Measurements from ENCODE around the gene COL4A1.
A peak's percentile ranks its signal among the peaks of the same experiment; 100 is the strongest.

Gene COL4A1

DNA sequence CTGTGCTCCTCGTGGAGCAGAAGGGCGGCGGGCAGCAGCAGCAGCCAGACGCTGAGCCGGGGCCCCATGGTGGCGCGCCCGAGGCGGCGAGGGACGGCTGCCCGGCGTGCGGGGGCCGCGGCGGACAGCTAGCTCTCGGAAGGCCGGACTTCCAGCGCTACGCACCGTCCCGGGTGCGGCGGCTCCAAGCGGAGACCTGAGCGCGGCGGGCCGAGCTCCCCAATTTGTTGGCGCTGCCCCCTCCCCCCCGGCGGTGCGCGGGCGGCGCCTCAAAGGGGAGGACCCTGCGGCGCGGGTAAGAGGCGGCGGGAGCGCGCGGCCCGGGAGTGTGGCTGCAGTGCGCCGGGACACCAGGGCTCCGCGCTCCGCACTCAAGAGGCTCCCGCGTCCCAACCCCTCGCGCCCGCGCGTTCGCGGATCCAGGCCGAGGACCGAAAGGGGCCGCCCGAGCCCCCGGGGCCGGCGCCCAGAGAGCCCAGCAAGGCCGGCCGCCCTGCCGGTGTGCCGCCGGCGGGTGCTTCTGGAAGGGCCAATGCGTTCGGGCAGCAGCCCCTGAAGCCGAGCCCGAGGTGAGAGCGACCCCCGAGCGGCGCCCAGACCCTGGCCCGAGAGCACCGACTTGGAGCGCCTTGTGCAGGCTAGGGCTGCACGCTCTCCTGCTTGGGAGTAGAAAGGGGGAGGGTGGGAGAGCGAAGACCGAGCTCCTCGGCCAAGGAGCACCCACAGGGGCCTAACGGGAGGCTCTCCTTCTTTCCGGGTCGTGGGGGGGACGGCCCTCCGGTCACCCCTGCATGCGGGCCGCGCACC, at the start of gene COL4A1, which contains the start of gene COL4A2:
Gene COL4A1 (minus strand): TSS at position 198 of the 807 bp plus-strand sequence. CDS start 130 bp downstream, at position 68.
Gene COL4A2 (plus strand): TSS at position 325 of the 807 bp plus-strand sequence. CDS start 620 bp downstream, outside the sequence.
- peak; percentile 82 for DNase-seq

DNA sequence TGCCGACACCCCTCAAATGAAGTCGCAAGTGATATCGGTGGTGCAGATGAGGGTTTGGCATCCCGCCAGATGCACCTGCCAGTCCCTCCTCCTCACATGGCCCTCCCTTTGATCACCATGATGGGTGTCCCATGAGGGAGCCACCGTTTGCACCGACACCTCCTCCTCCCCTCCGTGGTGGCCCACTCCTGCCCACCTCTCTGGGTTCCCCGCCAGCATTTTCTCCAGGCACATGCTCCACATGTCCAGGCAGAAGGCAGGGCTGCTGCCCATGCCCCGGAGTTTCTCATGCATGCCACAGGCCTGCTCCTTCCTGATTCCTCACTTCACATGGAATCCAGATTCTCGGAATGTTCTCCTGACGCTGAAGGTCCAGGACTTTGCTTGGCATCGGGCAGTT, 49.4 kb upstream of the COL4A1 start:
- no peak for DNase-seq

DNA sequence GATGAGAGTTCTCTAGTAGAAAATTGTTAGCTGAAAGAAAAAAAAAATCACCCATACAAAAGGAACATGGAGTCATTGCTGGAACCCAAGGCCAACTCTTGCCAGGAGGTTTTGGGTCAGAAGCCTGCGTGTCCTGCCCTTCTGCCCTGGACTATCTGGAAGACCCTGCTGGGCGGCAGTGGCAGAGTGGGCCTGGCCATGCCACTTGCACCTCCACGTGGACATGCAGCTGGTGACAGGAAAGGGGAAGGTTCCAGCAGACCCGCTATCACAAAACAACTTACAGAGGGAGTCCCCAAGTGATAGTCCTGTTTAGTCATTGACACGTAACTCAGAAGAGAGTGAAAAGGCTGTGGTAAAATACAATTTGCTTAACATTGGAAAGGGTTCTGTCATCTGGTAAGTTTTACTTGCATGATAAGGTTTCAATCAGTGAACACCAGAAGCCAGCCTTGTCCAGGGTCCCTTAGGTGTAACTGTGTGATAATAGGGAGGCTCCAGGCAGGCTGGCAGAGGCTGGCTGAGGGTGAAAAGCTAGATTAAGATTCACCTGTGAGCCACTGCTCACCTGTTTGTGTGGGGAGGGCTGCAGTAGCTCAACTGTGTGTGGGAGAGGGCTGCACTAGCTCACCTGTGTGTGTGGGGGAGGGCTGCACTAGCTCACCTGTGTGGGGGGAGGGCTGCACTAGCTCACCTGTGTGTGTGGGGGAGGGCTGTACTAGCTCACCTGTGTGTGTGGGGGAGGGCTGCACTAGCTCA, 47.9 kb upstream of the COL4A1 start:
- DNase-seq: no peak

DNA sequence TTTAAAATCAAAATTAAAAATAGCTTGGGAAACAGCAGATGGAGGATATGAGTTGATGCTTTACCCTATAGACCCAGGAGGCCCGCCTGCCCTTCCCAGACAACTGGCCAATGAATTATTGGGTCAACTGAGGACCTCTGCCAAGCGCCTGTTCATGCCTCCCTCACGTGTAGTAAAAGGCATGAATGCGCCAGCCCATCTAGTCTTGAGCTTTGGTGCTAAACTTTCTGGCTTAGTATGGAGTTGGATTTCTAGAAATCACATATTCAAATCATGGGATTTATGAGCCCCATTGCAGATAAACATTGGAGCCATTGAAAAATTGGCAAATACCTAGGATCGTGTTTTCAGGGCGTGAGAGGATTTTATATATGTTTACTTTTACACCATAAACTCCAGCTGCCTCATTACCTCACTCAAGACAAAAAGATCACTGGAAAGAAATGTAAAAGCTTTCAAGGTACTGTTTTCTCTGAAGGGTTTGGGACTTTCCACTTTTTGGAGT, 47.2 kb upstream of the COL4A1 start:
- no peak for DNase-seq

DNA sequence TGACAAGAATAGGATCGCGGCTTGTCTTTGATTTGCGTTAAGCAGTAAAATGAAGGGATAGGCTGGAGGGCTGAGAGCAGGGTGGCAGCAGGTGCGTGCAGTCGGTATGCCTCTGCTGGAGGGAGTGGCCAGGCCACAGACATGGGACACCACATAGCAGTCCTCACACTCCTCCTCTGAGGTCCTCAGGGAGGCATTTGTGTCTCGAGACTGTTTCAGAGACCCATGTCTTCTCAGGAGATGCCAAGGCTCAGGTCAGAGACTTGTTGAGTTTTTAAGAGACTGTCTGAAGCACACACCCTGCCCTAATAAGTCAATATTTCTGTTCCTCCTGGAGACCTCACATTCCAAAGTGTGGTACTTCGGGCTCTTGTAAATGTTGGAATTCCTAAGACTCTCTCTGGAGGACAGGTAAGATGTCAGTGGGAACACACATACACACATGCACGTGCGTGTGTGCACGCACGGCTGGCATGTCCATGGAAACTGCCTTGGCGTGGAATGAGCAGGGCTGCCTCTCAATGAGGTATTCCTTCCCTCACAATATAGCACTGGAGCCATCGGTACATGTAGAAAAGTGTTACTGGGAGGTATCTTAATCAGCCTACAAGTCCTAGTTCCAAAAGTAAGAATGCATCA, 46.5 kb upstream of the COL4A1 start:
- no peak for DNase-seq

DNA sequence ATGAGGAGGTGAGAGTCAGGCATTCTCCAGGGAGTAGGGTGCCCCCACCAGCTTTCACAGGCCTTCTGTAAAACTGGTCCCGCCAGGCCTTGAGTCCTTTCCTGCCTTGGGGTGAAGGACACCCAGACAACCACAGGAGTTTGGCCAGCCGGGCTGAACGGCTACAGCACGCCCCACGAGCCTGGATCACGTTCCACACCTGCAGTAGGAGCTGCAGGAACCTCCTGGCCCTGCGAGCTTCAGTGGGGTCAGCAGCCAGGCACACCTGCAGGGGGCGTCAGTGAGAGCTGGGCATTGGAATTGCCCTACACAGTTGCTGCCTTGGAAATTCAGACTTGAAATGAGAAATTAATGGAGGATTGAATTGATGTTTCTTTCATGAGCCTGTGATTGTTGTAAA, 45.8 kb upstream of the COL4A1 start:
- no peak for DNase-seq

DNA sequence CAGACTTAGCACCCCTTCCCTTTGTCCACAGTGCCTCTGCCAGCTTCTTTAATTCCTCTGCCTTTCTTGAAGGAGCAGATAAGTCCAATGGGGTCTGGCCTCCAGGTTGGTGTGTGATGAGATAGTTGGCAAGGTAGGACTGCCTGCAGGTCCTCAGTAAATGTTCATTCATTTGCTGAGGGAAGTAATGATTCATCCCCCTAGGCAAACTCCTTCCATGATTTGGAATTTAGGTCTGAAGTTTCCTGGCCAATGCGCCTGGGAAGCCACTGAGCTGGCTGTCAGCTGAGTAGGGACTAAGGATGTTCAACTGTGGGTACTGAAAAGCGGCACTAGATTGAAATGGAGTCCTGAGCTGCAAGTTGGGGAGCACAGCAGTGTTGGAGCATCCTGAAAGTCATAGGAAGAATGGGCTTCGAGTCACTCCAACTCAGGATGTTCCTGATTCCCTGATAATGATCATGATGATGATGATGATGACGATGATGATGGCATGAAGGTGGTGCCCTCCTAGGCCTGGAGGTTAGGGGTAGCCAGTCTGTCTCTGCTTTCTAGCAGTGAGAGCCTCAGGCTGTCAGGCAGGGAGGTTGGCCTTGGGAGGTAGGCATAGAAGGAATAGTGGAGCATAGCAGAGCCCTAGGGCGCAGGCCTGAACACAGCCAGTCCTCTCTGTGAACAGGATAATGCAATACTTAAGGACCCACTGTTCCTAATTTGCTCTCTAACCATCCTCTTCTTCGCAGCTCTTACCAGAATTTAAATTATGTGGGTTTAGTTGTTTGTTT, 44.9 kb upstream of the COL4A1 start:
- no peak for DNase-seq

DNA sequence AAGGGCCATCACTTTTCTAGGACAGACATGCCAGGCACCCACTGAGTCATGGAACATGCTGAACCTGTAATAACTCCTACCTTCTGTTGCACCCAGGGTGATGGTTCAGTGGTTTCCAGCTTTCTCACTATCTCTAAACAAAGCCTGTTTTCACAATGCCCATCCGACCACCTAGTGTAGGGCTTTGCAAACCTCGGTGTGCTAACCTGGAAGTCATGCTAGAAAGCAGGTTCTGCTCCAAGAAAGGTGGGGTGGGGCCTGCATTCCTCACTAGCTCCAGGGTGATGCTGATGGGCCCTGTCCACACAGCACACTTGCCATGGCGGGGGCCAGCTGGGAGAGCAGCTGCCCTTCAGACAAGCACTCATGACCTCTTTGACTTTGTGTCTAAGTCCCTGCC, 43.6 kb upstream of the COL4A1 start:
- no peak for DNase-seq

DNA sequence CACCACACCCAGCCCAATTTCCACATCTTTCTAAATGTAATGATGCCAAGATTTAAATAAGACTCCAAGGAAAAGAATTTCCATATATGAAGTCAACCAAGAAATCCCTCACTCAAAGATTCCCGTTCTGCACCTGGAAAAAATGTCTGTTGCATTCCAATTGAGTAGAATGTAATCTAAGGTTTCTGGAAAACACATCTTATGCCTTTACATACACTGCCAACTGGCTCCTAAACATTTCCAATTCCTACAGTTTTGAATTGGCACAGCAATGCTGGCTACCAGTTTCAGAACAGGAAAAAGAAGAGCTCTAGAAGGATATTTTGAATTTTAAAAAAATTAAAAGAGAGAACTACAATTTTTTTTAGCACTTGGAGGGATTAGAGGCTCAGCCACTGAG, 43.1 kb upstream of the COL4A1 start:
- no peak for DNase-seq

DNA sequence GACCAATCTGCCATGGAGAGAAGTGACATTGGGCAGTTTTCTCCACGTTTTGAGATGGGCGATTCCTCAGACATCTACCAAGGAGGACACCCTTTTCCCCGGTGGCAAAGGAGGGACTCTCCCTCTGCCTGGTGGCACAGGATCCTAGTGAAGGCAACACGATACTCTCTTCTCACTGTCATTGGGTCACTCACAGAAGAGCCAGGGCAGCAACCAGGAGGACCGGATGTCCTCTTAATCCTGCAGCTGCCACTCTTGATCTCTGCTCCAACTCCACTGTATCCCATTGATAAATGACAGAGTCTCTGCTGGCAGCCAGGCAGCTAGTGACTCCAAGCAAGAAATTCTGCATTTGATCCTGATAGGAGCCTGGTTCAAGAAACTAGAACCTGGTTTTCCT, 42.3 kb upstream of the COL4A1 start:
- no peak for DNase-seq

DNA sequence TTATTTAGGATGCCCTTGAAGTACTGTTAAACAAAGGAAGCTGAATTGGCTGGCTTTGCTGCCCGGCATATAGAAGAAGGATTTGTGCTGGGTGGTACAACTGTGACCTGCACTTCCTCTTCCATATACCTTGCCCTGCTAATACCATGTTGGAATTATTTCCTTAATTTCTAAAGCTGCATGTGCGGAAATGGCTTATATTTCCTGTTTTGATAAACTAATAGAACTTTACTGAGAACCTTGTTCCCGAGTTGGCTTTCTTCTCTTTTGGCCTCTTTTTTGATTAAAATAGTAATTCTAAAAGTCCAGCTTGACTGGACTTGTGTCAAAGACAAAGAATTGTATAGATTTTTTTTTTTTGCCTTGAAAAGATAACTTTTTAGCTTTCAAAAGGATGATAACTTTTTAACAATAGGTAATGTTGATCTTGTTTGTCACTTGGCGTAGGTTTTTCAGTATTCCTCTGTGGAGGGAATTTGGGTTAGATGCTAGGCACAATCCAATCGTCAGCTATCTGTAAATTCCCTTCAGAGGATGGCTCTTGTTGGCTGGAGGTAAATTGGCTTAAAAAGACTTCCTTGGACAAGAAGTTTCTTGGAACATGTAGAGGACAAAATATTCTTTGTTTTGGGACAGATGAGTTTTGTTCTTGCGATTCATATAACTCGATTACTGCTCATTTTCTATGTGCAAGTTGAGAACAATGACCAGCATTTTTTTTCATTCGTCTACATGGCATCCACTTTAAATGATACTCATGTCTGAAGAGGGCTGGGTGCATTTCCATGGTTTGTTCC, 41.5 kb upstream of the COL4A1 start:
- no peak for DNase-seq

DNA sequence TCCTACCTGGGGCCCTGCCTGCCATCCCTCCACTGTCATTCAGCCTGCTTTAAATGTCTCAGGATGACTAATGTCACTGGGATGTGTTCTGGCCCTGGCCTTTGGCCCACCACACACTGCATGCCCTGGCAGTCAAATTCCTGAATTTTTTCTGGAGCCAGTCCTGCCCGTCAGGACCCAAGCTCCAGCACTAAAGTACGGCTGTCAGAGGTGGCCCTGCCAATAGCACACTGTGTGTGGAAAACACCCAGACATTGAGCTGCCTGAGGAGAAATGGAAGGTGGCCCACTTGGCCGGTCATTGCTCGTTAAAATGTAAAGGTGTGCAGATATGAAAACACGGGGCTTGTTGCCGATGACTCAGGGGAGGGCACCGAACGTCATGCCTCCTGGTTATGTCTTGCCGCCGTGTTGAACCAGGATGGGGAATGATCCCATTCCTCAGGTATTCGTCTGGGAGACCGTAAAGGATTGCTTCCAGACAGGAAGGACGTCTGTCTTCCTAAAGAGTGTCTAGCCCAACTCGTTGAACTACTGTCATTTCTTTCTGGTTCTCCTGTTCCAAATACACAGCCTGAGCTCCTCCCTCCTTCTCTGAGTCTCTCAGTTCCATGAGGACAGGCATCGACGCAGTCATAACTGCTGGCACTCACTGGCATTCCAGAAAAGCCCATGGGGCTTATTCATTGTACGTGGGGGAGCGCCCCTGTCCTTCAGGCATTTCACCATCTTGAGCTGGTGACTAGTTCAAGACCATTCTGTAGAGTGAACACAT, 40.8 kb upstream of the COL4A1 start:
- peak; percentile 82 for DNase-seq

DNA sequence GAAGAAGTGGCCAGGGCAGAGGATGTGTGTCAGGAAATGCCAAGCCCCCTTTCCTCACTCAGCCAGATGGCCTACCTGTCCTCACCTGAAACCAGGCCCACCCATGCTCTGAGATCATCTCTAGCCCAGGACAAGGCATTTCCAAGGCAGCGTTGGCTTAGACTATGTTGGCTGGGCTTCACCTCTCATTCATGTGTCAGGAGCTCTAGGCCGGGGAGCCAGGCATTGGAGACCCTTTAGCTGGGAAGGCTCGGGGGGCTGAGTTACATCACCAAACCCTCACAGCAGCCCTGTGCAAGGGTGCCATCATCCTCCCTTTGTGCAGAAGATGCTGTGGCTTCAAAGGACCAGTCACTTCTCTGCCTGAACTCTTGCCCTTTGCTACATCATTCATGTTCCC, 40.1 kb upstream of the COL4A1 start:
- no peak for DNase-seq

DNA sequence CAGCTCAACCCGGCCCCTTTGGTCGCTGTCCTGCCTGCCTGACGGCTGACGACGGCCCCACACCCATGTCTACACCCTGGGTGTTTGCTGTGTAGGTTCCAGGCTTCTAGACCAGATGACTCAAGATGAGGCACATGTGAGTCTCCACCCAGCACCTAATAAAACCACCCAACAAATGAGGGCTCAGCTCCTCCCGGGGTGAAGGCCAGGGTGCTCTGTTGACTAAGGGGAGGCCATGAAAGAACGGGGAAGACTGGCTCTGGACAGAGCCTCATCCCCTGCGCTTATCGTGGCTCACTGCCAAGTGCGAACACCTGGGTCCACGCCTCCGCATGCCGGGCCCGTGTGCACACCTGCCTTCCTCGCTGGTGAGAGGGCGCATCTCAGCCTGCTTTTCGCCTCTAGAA, 39.7 kb upstream of the COL4A1 start:
- DNase-seq: no peak

DNA sequence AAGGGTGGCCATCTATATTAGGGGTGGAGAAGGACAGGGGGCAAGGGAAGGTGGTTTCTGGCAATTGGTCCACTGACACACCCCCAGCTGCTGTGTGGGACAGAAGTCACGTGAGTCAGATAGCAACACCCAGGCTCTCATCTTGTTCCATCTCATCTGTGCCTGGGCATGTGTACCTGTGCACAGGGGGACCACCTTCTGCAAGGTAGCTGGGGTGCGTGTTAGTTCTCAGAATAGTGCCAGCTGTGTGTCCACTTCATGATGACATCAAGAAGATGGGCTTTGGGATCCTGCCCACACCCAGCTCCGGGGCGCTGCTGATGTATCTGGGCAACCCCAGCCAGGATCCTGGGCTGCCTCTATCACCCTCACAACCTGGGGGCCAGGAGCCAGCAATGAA, 38.7 kb upstream of the COL4A1 start:
- DNase-seq: no peak

DNA sequence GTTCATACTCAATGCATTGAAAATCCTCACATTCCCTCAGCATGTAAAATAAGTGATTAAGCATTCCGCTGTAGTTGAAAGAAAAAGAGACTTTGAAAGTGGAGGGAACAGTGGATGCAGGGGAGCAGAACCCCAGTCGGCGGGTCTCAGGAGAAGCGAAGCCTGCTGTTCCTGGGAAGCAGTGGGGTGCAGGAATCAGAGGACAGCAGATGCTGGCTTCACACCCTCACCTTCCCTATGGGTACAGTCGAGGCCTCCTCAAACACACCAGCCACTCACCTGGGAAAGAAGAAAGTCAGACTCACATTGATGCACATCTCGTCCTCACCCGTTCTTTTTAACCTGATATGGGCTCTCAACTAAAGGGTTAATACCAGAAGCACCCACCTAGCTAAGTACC, 38.3 kb upstream of the COL4A1 start:
- DNase-seq: no peak

DNA sequence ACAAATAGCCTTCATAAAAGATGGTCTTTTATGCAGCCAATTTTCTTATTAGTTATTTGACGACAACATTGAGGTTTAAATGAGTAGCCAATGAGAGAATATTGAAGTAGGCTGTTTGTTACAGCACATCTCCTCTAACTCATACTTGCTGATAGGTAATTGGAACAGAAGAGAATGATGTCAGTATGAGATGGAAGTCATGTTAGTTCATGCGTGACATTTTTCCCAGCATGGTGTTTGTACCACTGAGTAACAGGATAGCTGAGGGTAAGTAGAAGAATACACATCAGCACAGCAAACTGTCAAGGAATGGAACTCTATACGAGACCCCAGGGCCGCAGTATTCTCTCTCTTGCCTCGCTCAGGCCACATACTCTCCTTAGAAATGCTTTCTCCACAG, 37.4 kb upstream of the COL4A1 start:
- no peak for DNase-seq

DNA sequence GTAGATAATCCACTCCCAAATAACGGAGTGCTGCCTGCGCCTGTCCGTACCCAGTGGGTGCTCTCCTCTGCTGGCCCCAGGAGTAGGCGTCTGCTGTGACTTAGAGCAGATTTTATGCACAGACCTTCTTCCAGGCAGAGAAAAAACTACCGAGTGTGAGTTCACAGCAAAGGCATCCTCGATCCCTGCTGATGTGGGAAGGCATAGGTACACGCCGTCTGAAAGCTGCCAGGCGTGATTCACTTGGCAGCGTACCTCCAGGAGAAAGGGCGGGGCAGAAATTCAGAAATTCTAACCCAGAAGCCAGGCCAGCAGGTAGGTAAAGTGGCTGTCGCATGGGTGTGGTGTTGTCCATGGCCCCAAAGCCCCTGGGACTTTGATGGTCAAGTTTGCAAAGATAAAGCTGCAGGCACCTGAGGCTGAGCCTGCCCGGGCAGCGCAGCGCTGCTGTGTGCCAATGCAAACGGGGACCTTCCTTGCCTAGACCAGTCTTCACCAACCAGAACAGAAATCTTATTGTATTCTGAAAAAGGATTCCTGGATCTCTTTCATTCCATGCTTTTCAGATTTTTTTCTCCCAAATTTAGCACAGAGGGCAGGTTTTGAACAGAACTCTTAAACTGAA, 36.4 kb upstream of the COL4A1 start:
- DNase-seq: no peak

DNA sequence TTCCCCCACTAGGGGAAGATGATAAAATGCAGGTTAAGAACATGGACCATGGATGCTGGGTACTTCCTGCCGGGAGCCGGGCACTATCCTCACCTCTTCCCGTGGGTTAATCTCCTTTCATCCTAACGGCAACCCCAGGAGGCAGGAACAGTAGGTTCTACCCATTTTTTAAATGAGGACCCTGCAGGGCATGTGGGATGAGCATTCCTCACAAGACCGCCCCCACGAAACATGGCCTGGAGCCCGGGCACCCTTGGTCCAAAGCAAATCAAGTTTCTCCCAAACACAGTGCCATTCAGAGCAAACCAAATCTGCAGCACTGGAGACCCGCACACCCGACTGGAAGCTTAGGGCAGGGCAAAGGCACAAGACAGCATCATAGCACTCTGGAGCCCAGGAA, 35.5 kb upstream of the COL4A1 start:
- no peak for DNase-seq

DNA sequence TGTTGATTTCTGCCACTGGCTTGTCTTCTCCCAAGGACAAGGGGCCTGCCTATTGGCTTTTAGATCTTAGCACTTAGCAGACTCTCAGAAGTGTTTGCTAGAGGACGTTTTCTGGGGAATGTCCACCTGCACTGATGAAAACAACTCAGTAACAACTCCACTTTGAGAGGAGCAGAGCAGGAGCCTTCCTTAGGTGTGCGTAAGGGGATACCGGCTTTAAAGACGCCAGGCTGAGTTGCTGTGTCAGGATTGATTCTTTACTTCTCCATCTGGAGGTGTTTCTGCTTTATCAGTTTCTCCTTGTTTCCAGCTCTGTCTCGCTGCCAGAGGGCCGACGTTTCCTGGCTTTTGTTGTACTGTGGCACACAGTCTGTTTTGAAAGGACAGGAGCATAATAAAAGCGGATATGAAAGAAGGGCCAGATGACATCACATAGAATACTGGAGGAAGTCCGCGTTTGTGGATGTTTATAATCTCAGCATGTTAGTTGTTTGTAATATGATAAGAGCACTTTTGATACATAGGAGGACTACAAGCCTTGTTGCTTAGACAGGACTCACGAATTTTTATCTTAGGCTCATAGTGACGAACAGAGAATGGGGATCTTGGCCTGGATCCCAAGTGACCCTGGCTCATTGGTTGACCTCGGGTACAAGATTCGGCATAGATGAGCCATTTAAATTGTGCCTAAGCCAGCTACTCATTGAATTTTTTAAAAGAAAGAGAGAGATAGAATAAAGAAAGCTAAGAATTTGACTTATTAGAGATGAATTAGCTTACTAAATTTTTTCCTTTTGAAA, 34.7 kb upstream of the COL4A1 start:
- DNase-seq: no peak
